NCI-H1417 (cell line): ENCODE measurements around the gene DDX23.

Source experiments
- DNase-seq, 3 experiments: peaks; one replicate each; lab custom pipeline; 2025; lab: John Stamatoyannopoulos, UW

Gene DDX23

DNA sequence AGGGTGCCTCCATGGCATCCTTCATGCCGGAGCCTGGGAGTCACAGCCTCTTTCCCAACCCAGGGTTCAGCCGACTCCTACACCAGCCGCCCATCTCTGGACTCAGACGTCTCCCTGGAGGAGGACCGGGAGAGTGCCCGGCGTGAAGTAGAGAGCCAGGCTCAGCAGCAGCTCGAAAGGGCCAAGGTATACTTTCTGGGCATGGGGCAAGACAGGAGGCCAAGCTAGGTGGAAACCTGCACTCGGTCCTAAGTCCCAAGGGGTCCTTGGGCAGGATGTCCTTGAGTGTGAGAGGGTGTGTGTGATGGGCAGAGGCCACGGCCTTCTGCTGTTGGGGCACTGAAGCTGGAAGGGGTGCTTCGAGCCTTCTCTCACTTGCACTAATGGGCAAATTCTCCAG lies 28.7 kb downstream of the DDX23 start:
- no peak for DNase-seq

GRCh38 chr12:48822711-48823110 lies 29.3 kb downstream of the DDX23 start:
- no peak for DNase-seq

DNA sequence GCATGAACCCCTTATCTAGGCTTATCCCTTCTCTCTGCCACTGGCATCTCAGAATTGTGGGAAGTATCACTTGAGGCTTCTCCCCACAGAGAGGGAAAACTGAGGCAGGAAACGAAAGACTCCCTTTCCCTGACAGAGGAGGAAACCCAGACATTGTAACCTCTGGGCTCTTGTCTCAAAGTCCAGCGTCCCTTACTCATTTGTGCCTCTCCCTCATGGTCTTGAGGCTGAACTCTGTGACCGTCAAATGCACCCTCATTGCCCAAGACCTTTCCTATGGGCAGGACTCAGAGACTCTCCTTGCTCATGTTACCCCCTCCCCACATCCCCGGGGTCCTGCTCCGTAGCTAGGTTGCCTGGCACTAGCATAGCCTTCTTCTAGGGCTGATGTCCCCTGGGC lies 29.8 kb downstream of the DDX23 start:
- no peak for DNase-seq

- no peak for DNase-seq
Measured at GRCh38 chr12:48819986-48820725, 31.8 kb downstream of the DDX23 start.

GRCh38 chr12:48818831-48819590 lies 33.0 kb downstream of the DDX23 start:
- peak; percentile 60 to 84 (median 82) for DNase-seq

- DNase-seq = peak; percentile 90 to 94 (median 94)
Measured at GRCh38 chr12:48817873-48818830, 33.8 kb downstream of the DDX23 start, which contains the start of gene CACNB3. CACNB3 (plus strand) TSS chr12:48818496; CDS start chr12:48818930, 434 bp downstream.

DNA sequence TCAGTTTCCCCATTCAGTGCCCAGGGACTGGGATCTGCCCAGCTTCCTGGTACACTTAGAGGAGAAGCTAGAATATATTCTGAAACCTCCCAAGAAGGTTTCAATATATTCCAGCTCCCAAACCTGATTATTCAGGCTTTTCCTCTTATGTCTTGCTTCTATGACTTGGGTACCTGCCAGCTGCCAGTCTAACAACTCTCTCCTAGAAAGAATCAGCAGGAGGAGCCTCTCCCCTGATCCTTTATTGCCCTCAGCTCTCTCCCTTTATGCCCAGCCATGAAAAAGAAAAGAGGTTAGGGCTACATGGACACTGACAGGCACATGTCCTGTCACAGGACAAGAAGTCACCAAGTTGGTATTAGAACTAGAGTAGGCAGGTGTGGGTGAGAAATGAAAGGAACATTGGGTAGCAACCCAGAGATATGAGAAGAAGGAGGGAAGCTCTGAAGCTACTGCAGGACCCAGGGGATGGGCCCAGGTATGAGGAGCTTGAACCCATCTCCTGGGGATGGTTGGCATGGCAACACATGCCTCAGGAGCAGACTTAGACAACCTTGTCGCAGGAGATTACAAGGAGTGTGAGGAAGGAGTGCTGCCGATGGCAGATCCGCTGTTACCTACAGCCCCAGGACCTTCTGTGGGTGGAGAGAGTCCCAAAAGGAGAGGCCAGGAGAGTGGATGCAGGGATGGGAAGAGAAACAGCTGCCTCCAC lies 35.7 kb downstream of the DDX23 start:
- peak in 2 of 3 experiments; percentile 35 to 57 for DNase-seq

DNA sequence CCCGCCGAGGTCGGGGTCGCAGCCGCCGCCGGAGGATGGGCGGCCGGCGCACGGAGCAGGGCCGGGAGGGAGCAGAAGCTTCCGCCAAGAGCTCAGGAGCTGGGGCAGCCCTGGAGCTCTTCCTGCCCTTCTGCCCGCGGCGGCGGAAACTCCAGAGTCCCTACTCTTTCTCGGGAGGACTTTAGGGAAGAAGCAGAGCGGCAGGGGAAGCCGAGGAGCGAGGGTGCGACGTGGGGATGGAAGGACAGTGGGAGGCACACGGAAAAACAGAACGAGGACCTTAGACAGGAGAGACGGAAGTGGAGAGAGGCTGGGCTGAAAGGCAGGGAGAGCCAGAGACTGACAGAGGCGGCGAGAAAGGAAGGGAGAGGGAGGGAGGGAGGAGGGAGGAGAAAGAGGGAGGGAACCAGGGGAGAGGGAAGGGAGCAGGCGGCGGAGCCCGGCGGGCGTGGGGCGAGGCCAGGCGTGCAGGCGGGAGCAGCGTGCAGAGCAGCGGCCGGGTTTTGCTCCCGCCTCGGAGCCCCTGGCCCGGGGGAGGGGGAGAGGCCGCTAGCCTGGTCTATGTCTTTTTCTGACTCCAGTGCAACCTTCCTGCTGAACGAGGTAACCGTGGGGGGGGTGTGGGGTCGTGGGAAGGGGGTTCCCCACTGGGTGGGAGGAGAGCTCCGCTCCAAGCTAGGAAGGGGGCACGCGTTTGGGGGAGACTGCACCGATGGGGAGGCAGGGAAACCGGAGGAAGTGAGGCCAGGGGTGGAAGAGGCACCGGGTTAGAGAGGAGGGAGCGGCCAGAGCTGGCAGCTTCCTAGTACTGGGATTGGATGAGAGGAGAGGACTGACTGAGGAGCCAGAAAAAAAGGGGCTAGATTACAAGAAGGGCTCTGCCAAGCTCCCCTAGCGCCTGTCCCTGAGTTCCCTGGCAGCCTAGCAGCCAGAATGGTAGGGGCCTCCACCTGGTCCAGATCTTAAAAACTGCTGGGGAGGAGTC lies 36.5 kb downstream of the DDX23 start:
- DNase-seq = peak; percentile 79 to 94 (median 92)

GRCh38 chr12:48814262-48815125 lies 37.5 kb downstream of the DDX23 start:
- peak; percentile 78 to 90 (median 88) for DNase-seq

GRCh38 chr12:48813465-48814261 lies 38.3 kb downstream of the DDX23 start:
- no peak for DNase-seq

- DNase-seq = no peak
Measured at GRCh38 chr12:48812389-48812788, 39.6 kb downstream of the DDX23 start.

DNA sequence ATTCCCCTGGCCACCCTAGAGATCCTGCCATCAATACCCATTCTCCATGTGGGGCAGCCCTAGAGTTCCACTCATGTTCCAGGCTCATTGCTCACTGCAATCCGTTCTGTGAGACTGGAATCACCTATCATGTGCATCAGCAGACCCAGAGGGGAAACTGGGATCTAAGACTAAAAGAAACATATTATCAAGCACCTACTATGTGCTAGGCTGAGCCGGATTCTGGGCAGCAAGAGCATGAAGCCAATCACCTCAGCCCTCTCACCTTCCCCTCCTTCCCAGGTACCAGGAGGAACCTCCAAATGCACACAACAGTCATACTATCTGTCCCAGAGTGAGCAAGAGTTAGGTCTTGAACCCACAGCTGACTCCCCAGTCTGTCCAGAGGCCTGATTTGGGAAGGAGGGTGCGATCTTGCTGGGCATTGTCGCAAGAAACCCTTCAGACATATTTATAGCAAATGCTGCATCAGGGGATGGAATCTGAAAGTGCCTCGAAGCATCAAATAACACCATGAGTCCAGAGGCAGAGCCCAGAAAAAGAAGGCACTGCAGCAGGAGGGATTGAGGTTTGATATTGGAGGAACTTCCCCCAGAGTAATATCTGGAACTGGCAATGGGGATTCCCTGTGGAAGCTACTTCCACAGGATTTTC lies 40.4 kb downstream of the DDX23 start:
- no peak for DNase-seq

GRCh38 chr12:48810903-48811431 lies 41.0 kb downstream of the DDX23 start:
- no peak for DNase-seq

- no peak for DNase-seq
Measured at GRCh38 chr12:48807981-48808380, 44.0 kb downstream of the DDX23 start.

- no peak for DNase-seq
Measured at GRCh38 chr12:48803675-48804074, 48.3 kb downstream of the DDX23 start.

GRCh38 chr12:48800971-48801370 lies 51.0 kb downstream of the DDX23 start:
- DNase-seq = no peak

DNA sequence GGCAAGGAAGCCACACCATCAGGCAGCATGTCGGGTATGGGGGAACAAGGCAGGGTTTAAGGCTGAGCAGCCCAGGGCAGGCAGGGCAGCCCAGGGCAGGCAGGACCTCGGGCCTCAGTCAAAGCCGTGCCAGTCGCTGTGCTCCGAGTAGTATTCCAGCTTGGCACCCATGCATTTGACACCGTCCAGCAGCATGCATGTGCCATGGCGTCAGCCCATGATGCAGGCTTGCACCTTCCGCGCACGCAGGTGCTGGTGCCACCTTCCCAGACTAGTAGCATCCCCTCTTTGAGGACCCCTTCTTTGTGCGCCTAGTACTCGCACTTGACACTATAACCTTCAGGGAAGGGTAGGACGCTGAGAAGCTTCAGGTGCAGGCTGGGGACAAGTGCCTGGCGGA lies 51.5 kb downstream of the DDX23 start:
- DNase-seq = no peak

GRCh38 chr12:48796976-48797375 lies 55.0 kb downstream of the DDX23 start:
- DNase-seq = no peak
